Activated CD4-positive, alpha-beta memory T cell treated with anti-CD3 and anti-CD28 coated beads, Interleukin-2, amount 10 ng/mL, durations not matched to agents 7 days and 5 days (primary cell): ENCODE measurements around the gene SRRM4. TPM values are rescaled to one million over a fixed set of nuclear protein-coding genes. Genes with fewer than 3 reads are reported as not detected.
"Not testable (repeated sequence)": the region's sequence is repeated elsewhere in the genome, so short reads cannot be mapped to it uniquely, and the experiment has no call there.

ENCODE experiments used
- CTCF ChIA-PET: fragments of 350-600 bp; sonication (Branson Sonifier 250); formaldehyde crosslinking; loops from one replicate; lab custom pipeline; 2021; ENCODE audit warnings: antibody characterized with exemption, inconsistent platforms; lab: Charles Lee
- POLR2A ChIA-PET: fragments of 350-600 bp; sonication (Branson Sonifier 250); formaldehyde crosslinking; loops from one replicate; lab custom pipeline; 2021; ENCODE audit warnings: antibody characterized with exemption; lab: Charles Lee
- DNase-seq: peaks from one replicate; pipeline ENCODE4 v3.0.0-alpha.2; 2020
- H3K27ac Mint-ChIP-seq: one replicate; pipeline ENCODE4 v1.8.0; 2021; ENCODE audit warnings: mild to moderate bottlenecking, mixed read lengths
- H3K27me3 Mint-ChIP-seq: one replicate; pipeline ENCODE4 v1.8.0; 2021; ENCODE audit warnings: mixed read lengths
- H3K36me3 Mint-ChIP-seq: one replicate; pipeline ENCODE4 v1.8.0; 2021; ENCODE audit warnings: low read depth, mixed read lengths
- H3K4me1 Mint-ChIP-seq: one replicate; pipeline ENCODE4 v1.8.0; 2021; ENCODE audit warnings: mixed read lengths
- H3K4me3 Mint-ChIP-seq: one replicate; pipeline ENCODE4 v1.8.0; 2021; ENCODE audit warnings: mild to moderate bottlenecking, mixed read lengths
- H3K9me3 Mint-ChIP-seq: one replicate; pipeline ENCODE4 v1.8.0; 2021; ENCODE audit warnings: mixed read lengths
- total RNA-seq, 2 experiments: library from RNA; stranded (reverse); gene quantifications; one replicate each; pipeline ENCODE4 v1.2.3, GENCODE V29; 2021

The SRRM4 gene
- total RNA-seq, 2 experiments from 2014 or later: not detected

GRCh38 chr12:118982984-118983761 is 1.8 kb downstream of the SRRM4 start:
- no peak for DNase-seq
- Mint-ChIP-seq H3K4me1 (no peaks in the 10 kb centered on the region), H3K4me3 (no peak overlapping the region), H3K9me3 (no peaks in the 10 kb centered on the region), H3K27ac (no peak overlapping the region), H3K36me3 (no peaks in the 10 kb centered on the region), H3K27me3 (peaks cover 17% of the 10 kb centered on the region)
- ChIA-PET POLR2A (no interaction called here), CTCF (no interaction called here)

GRCh38 chr12:118984161-118984943 is 3.0 kb downstream of the SRRM4 start:
- Mint-ChIP-seq H3K27ac (no peak overlapping the region), H3K9me3 (no peaks in the 10 kb centered on the region), H3K4me1 (no peaks in the 10 kb centered on the region), H3K4me3 (no peak overlapping the region), H3K36me3 (no peaks in the 10 kb centered on the region), H3K27me3 (peaks cover 17% of the 10 kb centered on the region)
- no peak for DNase-seq
- CTCF ChIA-PET: no interaction called here
- POLR2A ChIA-PET: no interaction called here

GRCh38 chr12:118986050-118986449 is 4.7 kb downstream of the SRRM4 start:
- Mint-ChIP-seq H3K9me3 (no peaks in the 10 kb centered on the region), H3K4me3 (no peak overlapping the region), H3K4me1 (no peaks in the 10 kb centered on the region), H3K36me3 (no peaks in the 10 kb centered on the region), H3K27me3 (peaks cover 12% of the 10 kb centered on the region), H3K27ac (no peak overlapping the region)
- ChIA-PET CTCF (no interaction called here), POLR2A (no interaction called here)
- no peak for DNase-seq

- POLR2A ChIA-PET: no interaction called here
- no peaks in the 10 kb centered on the region for H3K27me3 Mint-ChIP-seq
- CTCF ChIA-PET: no interaction called here
- no peak for DNase-seq
- H3K36me3 Mint-ChIP-seq: no peaks in the 10 kb centered on the region
- H3K27ac Mint-ChIP-seq: no peak overlapping the region
- H3K4me1 Mint-ChIP-seq: no peaks in the 10 kb centered on the region
- H3K9me3 Mint-ChIP-seq: no peaks in the 10 kb centered on the region
- no peak overlapping the region for H3K4me3 Mint-ChIP-seq
Observed at GRCh38 chr12:118999107-118999506, 17.8 kb downstream of the SRRM4 start.

GRCh38 chr12:119005085-119005484 is 23.7 kb downstream of the SRRM4 start:
- no peak for DNase-seq
- H3K27ac Mint-ChIP-seq: no peak overlapping the region
- no peaks in the 10 kb centered on the region for H3K4me1 Mint-ChIP-seq
- CTCF ChIA-PET: no interaction called here
- H3K27me3 Mint-ChIP-seq: peaks cover 3% of the 10 kb centered on the region
- no peak overlapping the region for H3K4me3 Mint-ChIP-seq
- peaks cover 1% of the 10 kb centered on the region for H3K9me3 Mint-ChIP-seq
- POLR2A ChIA-PET: no interaction called here
- no peaks in the 10 kb centered on the region for H3K36me3 Mint-ChIP-seq

- DNase-seq: no peak
- H3K36me3 Mint-ChIP-seq: no peaks in the 10 kb centered on the region
- no peak overlapping the region for H3K27ac Mint-ChIP-seq
- peaks cover 1% of the 10 kb centered on the region for H3K9me3 Mint-ChIP-seq
- ChIA-PET CTCF (no interaction called here), POLR2A (no interaction called here)
- peaks cover 3% of the 10 kb centered on the region for H3K27me3 Mint-ChIP-seq
- H3K4me1 Mint-ChIP-seq: no peaks in the 10 kb centered on the region
- H3K4me3 Mint-ChIP-seq: no peak overlapping the region
Observed at GRCh38 chr12:119005913-119006312, 24.6 kb downstream of the SRRM4 start.

GRCh38 chr12:119006746-119007145 is 25.4 kb downstream of the SRRM4 start:
- ChIA-PET CTCF (no interaction called here), POLR2A (no interaction called here)
- DNase-seq: no peak
- peaks cover 3% of the 10 kb centered on the region for H3K27me3 Mint-ChIP-seq
- no peak overlapping the region for H3K4me3 Mint-ChIP-seq
- H3K27ac Mint-ChIP-seq: no peak overlapping the region
- no peaks in the 10 kb centered on the region for H3K4me1 Mint-ChIP-seq
- H3K36me3 Mint-ChIP-seq: no peaks in the 10 kb centered on the region
- H3K9me3 Mint-ChIP-seq: peaks cover 1% of the 10 kb centered on the region

- H3K27ac Mint-ChIP-seq, H3K4me1 Mint-ChIP-seq, H3K9me3 Mint-ChIP-seq, DNase-seq, H3K27me3 Mint-ChIP-seq, H3K36me3 Mint-ChIP-seq, POLR2A ChIA-PET, CTCF ChIA-PET, H3K4me3 Mint-ChIP-seq: not testable (repeated sequence)
Observed at GRCh38 chr12:119008273-119008672, 26.9 kb downstream of the SRRM4 start.

GRCh38 chr12:119008691-119009221 is 27.4 kb downstream of the SRRM4 start:
- ChIA-PET POLR2A (no interaction called here), CTCF (no interaction called here)
- H3K27me3 Mint-ChIP-seq: peaks cover 3% of the 10 kb centered on the region
- H3K4me1 Mint-ChIP-seq: no peaks in the 10 kb centered on the region
- H3K9me3 Mint-ChIP-seq: peaks cover 1% of the 10 kb centered on the region
- H3K36me3 Mint-ChIP-seq: no peaks in the 10 kb centered on the region
- no peak overlapping the region for H3K27ac Mint-ChIP-seq
- H3K4me3 Mint-ChIP-seq: no peak overlapping the region
- no peak for DNase-seq

GRCh38 chr12:119011231-119011630 is 29.9 kb downstream of the SRRM4 start:
- H3K27ac Mint-ChIP-seq: no peak overlapping the region
- H3K27me3 Mint-ChIP-seq: peaks cover 3% of the 10 kb centered on the region
- H3K36me3 Mint-ChIP-seq: no peaks in the 10 kb centered on the region
- peaks cover 4% of the 10 kb centered on the region for H3K9me3 Mint-ChIP-seq
- CTCF ChIA-PET: no interaction called here
- POLR2A ChIA-PET: no interaction called here
- H3K4me3 Mint-ChIP-seq: no peak overlapping the region
- H3K4me1 Mint-ChIP-seq: no peaks in the 10 kb centered on the region
- DNase-seq: no peak

- Mint-ChIP-seq H3K4me1 (no peaks in the 10 kb centered on the region), H3K9me3 (peaks cover 4% of the 10 kb centered on the region), H3K27me3 (peaks cover 3% of the 10 kb centered on the region), H3K27ac (no peak overlapping the region), H3K4me3 (no peak overlapping the region), H3K36me3 (no peaks in the 10 kb centered on the region)
- DNase-seq: no peak
- POLR2A ChIA-PET: no interaction called here
- CTCF ChIA-PET: no interaction called here
Observed at GRCh38 chr12:119012179-119012578, 30.8 kb downstream of the SRRM4 start.

GRCh38 chr12:119013023-119013422 is 31.7 kb downstream of the SRRM4 start:
- ChIA-PET POLR2A (no interaction called here), CTCF (no interaction called here)
- no peak for DNase-seq
- Mint-ChIP-seq H3K9me3 (peaks cover 4% of the 10 kb centered on the region), H3K36me3 (no peaks in the 10 kb centered on the region), H3K4me3 (no peak overlapping the region), H3K4me1 (no peaks in the 10 kb centered on the region), H3K27ac (no peak overlapping the region), H3K27me3 (peaks cover 3% of the 10 kb centered on the region)

- CTCF ChIA-PET: interaction anchor here (1.0 kb wide), 1 partner anchor 23 kb away, joined by 3 read pairs; no protein-coding TSS in a partner anchor
Observed at GRCh38 chr12:119014368-119014767, 33.0 kb downstream of the SRRM4 start.

More at GRCh38 chr12:119014368-119014767, 33.0 kb downstream of the SRRM4 start:
- DNase-seq: no peak
- Mint-ChIP-seq H3K27ac (no peak overlapping the region), H3K36me3 (no peaks in the 10 kb centered on the region), H3K27me3 (no peaks in the 10 kb centered on the region), H3K4me1 (no peaks in the 10 kb centered on the region), H3K4me3 (no peak overlapping the region), H3K9me3 (peaks cover 4% of the 10 kb centered on the region)
- POLR2A ChIA-PET: no interaction called here
